ENCODE results near the gene SLC16A3. TPM values are rescaled to one million over a fixed set of nuclear protein-coding genes. Genes with fewer than 3 reads are reported as not detected.

SLC16A3 gene
- total and polyA plus RNA-seq, 2 experiments from 2014 or later: 3.5 to 10.6 TPM

DNA sequence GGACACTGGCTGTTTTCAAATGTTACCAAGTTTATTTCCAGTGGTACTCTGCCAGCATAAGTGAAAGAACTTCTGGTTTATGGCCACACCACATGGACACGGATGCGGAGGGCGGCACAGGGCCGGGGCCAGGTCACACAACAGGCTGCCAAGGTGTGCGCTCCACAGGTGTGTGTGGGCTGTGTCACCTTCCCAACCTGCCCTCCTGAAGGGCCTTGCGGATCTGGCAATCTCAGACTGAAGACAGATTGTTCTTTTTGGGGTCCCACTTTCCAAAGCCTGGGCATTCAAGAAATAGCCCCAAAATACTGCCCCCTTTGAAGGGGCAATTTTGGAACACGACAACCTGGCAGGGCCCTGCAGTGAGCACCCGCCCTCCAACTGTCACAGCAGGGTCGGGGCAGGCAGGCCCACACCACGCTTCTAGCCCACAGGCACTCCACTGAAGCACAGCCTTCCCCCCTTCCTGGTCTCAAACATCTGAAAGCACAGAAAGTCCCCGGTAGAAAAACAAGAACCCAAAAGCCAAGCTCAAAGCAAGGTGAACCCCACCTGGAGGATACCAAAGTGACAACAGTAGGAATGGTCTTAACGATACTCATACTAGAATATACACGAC lies 41.1 kb downstream of the SLC16A3 start (continued):
- TF ChIP-seq, protein P1, sequence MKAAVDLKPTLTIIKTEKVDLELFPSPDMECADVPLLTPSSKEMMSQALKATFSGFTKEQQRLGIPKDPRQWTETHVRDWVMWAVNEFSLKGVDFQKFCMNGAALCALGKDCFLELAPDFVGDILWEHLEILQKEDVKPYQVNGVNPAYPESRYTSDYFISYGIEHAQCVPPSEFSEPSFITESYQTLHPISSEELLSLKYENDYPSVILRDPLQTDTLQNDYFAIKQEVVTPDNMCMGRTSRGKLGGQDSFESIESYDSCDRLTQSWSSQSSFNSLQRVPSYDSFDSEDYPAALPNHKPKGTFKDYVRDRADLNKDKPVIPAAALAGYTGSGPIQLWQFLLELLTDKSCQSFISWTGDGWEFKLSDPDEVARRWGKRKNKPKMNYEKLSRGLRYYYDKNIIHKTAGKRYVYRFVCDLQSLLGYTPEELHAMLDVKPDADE (IDR thresholded peaks at IDR 0.05): no peak
- no peak for TF ChIP-seq ZNF114 (CRISPR knock-in tag; IDR thresholded peaks at IDR 0.05)
- TF ChIP-seq, protein P2, sequence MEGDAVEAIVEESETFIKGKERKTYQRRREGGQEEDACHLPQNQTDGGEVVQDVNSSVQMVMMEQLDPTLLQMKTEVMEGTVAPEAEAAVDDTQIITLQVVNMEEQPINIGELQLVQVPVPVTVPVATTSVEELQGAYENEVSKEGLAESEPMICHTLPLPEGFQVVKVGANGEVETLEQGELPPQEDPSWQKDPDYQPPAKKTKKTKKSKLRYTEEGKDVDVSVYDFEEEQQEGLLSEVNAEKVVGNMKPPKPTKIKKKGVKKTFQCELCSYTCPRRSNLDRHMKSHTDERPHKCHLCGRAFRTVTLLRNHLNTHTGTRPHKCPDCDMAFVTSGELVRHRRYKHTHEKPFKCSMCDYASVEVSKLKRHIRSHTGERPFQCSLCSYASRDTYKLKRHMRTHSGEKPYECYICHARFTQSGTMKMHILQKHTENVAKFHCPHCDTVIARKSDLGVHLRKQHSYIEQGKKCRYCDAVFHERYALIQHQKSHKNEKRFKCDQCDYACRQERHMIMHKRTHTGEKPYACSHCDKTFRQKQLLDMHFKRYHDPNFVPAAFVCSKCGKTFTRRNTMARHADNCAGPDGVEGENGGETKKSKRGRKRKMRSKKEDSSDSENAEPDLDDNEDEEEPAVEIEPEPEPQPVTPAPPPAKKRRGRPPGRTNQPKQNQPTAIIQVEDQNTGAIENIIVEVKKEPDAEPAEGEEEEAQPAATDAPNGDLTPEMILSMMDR (conservative IDR thresholded peaks at IDR 0.05; ENCODE audit: low read depth in 2 of 2): no peak
- TF ChIP-seq ZNF331 (CRISPR knock-in tag; IDR thresholded peaks at IDR 0.05; ENCODE audit: low read depth): no peak
- TF ChIP-seq, protein P3, sequence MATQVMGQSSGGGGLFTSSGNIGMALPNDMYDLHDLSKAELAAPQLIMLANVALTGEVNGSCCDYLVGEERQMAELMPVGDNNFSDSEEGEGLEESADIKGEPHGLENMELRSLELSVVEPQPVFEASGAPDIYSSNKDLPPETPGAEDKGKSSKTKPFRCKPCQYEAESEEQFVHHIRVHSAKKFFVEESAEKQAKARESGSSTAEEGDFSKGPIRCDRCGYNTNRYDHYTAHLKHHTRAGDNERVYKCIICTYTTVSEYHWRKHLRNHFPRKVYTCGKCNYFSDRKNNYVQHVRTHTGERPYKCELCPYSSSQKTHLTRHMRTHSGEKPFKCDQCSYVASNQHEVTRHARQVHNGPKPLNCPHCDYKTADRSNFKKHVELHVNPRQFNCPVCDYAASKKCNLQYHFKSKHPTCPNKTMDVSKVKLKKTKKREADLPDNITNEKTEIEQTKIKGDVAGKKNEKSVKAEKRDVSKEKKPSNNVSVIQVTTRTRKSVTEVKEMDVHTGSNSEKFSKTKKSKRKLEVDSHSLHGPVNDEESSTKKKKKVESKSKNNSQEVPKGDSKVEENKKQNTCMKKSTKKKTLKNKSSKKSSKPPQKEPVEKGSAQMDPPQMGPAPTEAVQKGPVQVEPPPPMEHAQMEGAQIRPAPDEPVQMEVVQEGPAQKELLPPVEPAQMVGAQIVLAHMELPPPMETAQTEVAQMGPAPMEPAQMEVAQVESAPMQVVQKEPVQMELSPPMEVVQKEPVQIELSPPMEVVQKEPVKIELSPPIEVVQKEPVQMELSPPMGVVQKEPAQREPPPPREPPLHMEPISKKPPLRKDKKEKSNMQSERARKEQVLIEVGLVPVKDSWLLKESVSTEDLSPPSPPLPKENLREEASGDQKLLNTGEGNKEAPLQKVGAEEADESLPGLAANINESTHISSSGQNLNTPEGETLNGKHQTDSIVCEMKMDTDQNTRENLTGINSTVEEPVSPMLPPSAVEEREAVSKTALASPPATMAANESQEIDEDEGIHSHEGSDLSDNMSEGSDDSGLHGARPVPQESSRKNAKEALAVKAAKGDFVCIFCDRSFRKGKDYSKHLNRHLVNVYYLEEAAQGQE (IDR thresholded peaks at IDR 0.05; ENCODE audit: unreplicated experiment): no peak
- TF ChIP-seq STAT1 (IDR thresholded peaks at IDR 0.05; ENCODE audit: unreplicated experiment): no peak

DNA sequence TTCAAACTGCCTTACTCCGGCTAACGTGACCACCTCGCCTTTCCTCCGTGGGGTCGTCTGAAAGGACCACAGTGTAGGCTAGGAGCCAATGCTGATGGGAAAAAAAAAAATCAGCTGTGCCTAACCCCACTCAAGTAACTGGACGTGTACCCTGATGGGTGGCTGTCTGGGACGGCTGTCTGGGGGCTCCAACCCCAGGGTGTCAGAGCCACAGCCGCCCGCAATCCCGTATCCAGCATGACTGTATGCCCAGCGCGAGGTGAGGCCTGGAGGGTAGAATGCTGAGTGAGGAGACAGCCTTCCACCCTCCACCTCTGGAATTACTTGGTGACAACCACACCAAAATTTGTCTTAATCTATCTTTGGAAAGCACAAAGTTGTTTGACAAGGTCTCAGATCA lies 41.8 kb downstream of the SLC16A3 start:
- Histone ChIP-seq H3K9me2 (ENCODE audit: insufficient read depth) (no peaks in the 10 kb centered on the region), H3K36me3 (ENCODE audit: insufficient read depth) (peaks cover under 1% of the 10 kb centered on the region), H4K20me1 (replicated peaks; ENCODE audit: insufficient read depth) (peaks cover 66% of the 10 kb centered on the region), H3K27me3 (ENCODE audit: insufficient read depth) (no peaks in the 10 kb centered on the region), H3K4me3 (no peak overlapping the region), H3K4me1 (ENCODE audit: insufficient read depth) (peaks cover 9% of the 10 kb centered on the region), H3K79me2 (replicated peaks; ENCODE audit: insufficient read depth) (peaks cover 70% of the 10 kb centered on the region), H3K27ac (ENCODE audit: low read depth) (no peak overlapping the region), H3K4me2 (no peak overlapping the region), H3F3A (replicated peaks; ENCODE audit: low read depth) (no peaks in the 10 kb centered on the region), H2AFZ (no peak overlapping the region)
- Mint-ChIP-seq H3K9me3 (no peaks in the 10 kb centered on the region; the same call in 2 of the 3 replicates), H3K36me3 (ENCODE audit: low read depth) (peaks cover 58% of the 10 kb centered on the region), H3K4me3 (peak overlapping the region; percentile 33; the same call in 2 of the 3 replicates), H3K27ac (no peak overlapping the region), H3K4me1 (peaks cover 40% of the 10 kb centered on the region), H3K27me3 (ENCODE audit: insufficient read depth, low read depth, poor library complexity) (peaks cover 10% of the 10 kb centered on the region)
- no peak for ATAC-seq
- no peak for DNase-seq (ENCODE audit: low spot score)
- TF ChIP-seq, protein P3 (IDR thresholded peaks at IDR 0.05; ENCODE audit: unreplicated experiment): no peak
- TF ChIP-seq EZH2 (IDR thresholded peaks at IDR 0.05; ENCODE audit: low read depth, unreplicated experiment) (no peak), ZNF114 (CRISPR knock-in tag; IDR thresholded peaks at IDR 0.05) (no peak), ZNF331 (CRISPR knock-in tag; IDR thresholded peaks at IDR 0.05; ENCODE audit: low read depth) (no peak), POLR2AphosphoS5 (IDR thresholded peaks at IDR 0.05; ENCODE audit: low read depth) (no peak), EZH2phosphoT487 (IDR thresholded peaks at IDR 0.05; ENCODE audit: unreplicated experiment) (no peak)

Data from GM23338 (cell line).